Activated CD4-positive, alpha-beta T cell treated with anti-CD3 and anti-CD28 coated beads for 4 hours (primary cell): ENCODE data around the gene FGGY.

Experiments
- DNase-seq, 2 donors: peaks; one replicate each; pipeline ENCODE4 v3.0.0-alpha.2; 2020

The FGGY gene

GRCh38 chr1:59354709-59355337 is 57.9 kb downstream of the FGGY start:
- no peak for DNase-seq

- DNase-seq = no peak
Measured at GRCh38 chr1:59355361-59355760, 58.5 kb downstream of the FGGY start.

GRCh38 chr1:59356627-59357026 is 59.7 kb downstream of the FGGY start:
- no peak for DNase-seq

GRCh38 chr1:59357645-59358320 is 60.9 kb downstream of the FGGY start:
- no peak for DNase-seq

GRCh38 chr1:59359325-59359724 is 62.4 kb downstream of the FGGY start:
- DNase-seq = no peak

- DNase-seq = no peak
Measured at GRCh38 chr1:59360170-59360569, 63.3 kb downstream of the FGGY start.

- DNase-seq = no peak
Measured at GRCh38 chr1:59360729-59361128, 63.8 kb downstream of the FGGY start.

GRCh38 chr1:59361766-59362165 is 64.9 kb downstream of the FGGY start:
- no peak for DNase-seq

- no peak for DNase-seq
Measured at GRCh38 chr1:59364037-59364436, 67.1 kb downstream of the FGGY start.

- DNase-seq = no peak
Measured at GRCh38 chr1:59366346-59366745, 69.5 kb downstream of the FGGY start.

GRCh38 chr1:59367301-59368007 is 70.6 kb downstream of the FGGY start:
- DNase-seq = no peak

GRCh38 chr1:59368008-59368670 is 71.2 kb downstream of the FGGY start:
- DNase-seq = no peak

GRCh38 chr1:59375321-59376220 is 78.7 kb downstream of the FGGY start:
- no peak for DNase-seq

GRCh38 chr1:59377350-59377904 is 80.5 kb downstream of the FGGY start:
- DNase-seq = no peak

GRCh38 chr1:59378621-59379370 is 81.9 kb downstream of the FGGY start:
- no peak for DNase-seq

- no peak for DNase-seq
Measured at GRCh38 chr1:59379371-59379728, 82.5 kb downstream of the FGGY start.

- DNase-seq = no peak
Measured at GRCh38 chr1:59383963-59384362, 87.1 kb downstream of the FGGY start.

- DNase-seq = no peak
Measured at GRCh38 chr1:59384443-59384842, 87.5 kb downstream of the FGGY start.

- no peak for DNase-seq
Measured at GRCh38 chr1:59388191-59388590, 91.3 kb downstream of the FGGY start.

GRCh38 chr1:59389847-59390246 is 93.0 kb downstream of the FGGY start:
- DNase-seq = no peak

GRCh38 chr1:59390307-59390706 is 93.4 kb downstream of the FGGY start:
- DNase-seq = no peak
